Right lobe of liver (tissue), 6 donors: ENCODE results near the gene ZNF827. TPM values are rescaled to one million over a fixed set of nuclear protein-coding genes. Genes with fewer than 3 reads are reported as not detected.

ENCODE experiments used
- ATAC-seq, 4 donors: fragments of 200-7000 bp; cut with Tn5 transposase; one replicate each; pipeline ENCODE4 v1.9.1; 2020; ENCODE audit warnings: mild to moderate bottlenecking in 4 of 4, moderate library complexity in 4 of 4
- DNase-seq, 3 donors: peaks; one replicate each; pipeline ENCODE4 v3.0.0-alpha.2; 2020
- H3K27ac ChIP-seq, 3 donors: fragments of 200-600 bp; one replicate each; pipeline ENCODE4 v1.8.0; 2022
- H3K27me3 ChIP-seq, 2 donors: fragments of 200-600 bp; one replicate each; pipeline ENCODE4 v1.8.0; 2022
- H3K36me3 ChIP-seq, 4 donors: fragments of 200-600 bp; sonication (generic) in 1 of 4; one replicate each; pipeline versions ENCODE4 v1.5.1 to v1.8.0; 2017 to 2022; ENCODE audit warnings: control low read depth in 1 of 4
- H3K4me1 ChIP-seq, 4 donors: fragments of 200-600 bp; sonication (generic) in 1 of 4; one replicate each; pipeline versions ENCODE4 v1.5.1 to v1.8.0; 2017 to 2022; ENCODE audit warnings: control low read depth in 1 of 4
- H3K4me3 ChIP-seq, 3 donors: fragments of 200-600 bp; one replicate each; pipeline ENCODE4 v1.8.0; 2022
- H3K9me3 ChIP-seq, 4 donors: fragments of 200-600 bp; sonication (generic) in 1 of 4; one replicate each; pipeline versions ENCODE4 v1.5.1 to v1.8.0; 2017 to 2022; ENCODE audit warnings: control low read depth in 1 of 4
- POLR2A ChIP-seq: fragments of 450-650 bp; IDR thresholded peaks from one replicate; pipeline ENCODE4 v1.6.1; 2017; ENCODE audit warnings: antibody characterized with exemption, mild to moderate bottlenecking
- WGBS: methylation state at CpG from one replicate; pipeline ENCODE4 v1.1.6; 2018; ENCODE audit warnings: low coverage, low lambda C conversion rate; ENCODE audit not compliant: insufficient coverage; ENCODE audit errors: missing lambda C conversion rate; 5-methylcytosine and 5-hydroxymethylcytosine counted together
- intact Hi-C, 2 donors: fragments of 100-400 bp; cut with DNase I; formaldehyde crosslinking; loops; one replicate each; pipeline versions ENCODE4 v1.11.2 to v1.14.1; 2022
- total RNA-seq, 6 experiments: library from RNA; depleted of rRNA in 2 of 6; stranded (reverse); fragments of >200 nt in 2 of 6; fragmentation: NEBNext Ultra II Directional in 3 of 6; extraction: Animal tissue kit (Norgen Biotek cat#: 25700) in 3 of 6; gene quantifications; one replicate each; pipeline versions ENCODE4 v1.1.0 to v1.2.4, GENCODE V29; 2016 to 2023
- TF ChIP-seq, protein P1 (sequence below), 4 donors: fragments of 200-600 bp in 3 of 4; fragments of 450-650 bp in 1 of 4; IDR thresholded peaks; one replicate each; pipeline versions ENCODE4 v1.5.1 to v1.8.0; 2016 to 2022; ENCODE audit warnings: antibody characterized with exemption in 4 of 4, mild to moderate bottlenecking in 2 of 4
- donor health status: DM: no; HTN: yes; CAD: no.
- donor health status: DM: no; HTN: no; CAD: no.
- donor health status: DM: no; HTN: no; CAD: no.
- donor health status: DM: no; HTN: yes; CAD: no.
- donor health status: DM: no; HTN: yes; CAD: no.

ZNF827 gene
- total RNA-seq, 6 experiments from 2014 or later: 0.28 to 1.6 (median 0.68) TPM

GRCh38 chr4:145784036-145784435, 154.6 kb downstream of the ZNF827 start:
- TF ChIP-seq POLR2A: no peak
- TF ChIP-seq, protein P1, sequence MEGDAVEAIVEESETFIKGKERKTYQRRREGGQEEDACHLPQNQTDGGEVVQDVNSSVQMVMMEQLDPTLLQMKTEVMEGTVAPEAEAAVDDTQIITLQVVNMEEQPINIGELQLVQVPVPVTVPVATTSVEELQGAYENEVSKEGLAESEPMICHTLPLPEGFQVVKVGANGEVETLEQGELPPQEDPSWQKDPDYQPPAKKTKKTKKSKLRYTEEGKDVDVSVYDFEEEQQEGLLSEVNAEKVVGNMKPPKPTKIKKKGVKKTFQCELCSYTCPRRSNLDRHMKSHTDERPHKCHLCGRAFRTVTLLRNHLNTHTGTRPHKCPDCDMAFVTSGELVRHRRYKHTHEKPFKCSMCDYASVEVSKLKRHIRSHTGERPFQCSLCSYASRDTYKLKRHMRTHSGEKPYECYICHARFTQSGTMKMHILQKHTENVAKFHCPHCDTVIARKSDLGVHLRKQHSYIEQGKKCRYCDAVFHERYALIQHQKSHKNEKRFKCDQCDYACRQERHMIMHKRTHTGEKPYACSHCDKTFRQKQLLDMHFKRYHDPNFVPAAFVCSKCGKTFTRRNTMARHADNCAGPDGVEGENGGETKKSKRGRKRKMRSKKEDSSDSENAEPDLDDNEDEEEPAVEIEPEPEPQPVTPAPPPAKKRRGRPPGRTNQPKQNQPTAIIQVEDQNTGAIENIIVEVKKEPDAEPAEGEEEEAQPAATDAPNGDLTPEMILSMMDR (IDR thresholded peaks at IDR 0.05): no peak
- Histone ChIP-seq H3K4me1 (peaks cover 0 to 12% (median 4%) of the 10 kb centered on the region in 4 donors), H3K4me3 (no peak overlapping the region), H3K36me3 (no peaks in the 10 kb centered on the region), H3K9me3 (no peaks in the 10 kb centered on the region), H3K27ac (no peak overlapping the region), H3K27me3 (no peaks in the 10 kb centered on the region)
- no peak for ATAC-seq
- WGBS: 100% methylated on average over 1 of the region's 2 CpGs
- no peak for DNase-seq
- intact Hi-C loops: no loop called here

- TF ChIP-seq, protein P1 (IDR thresholded peaks at IDR 0.05): no peak
- TF ChIP-seq POLR2A: no peak
- DNase-seq: no peak
- Histone ChIP-seq H3K4me3 (no peak overlapping the region), H3K36me3 (no peaks in the 10 kb centered on the region), H3K27ac (no peak overlapping the region), H3K9me3 (no peaks in the 10 kb centered on the region), H3K27me3 (no peaks in the 10 kb centered on the region), H3K4me1 (peaks cover 0 to 12% (median 4%) of the 10 kb centered on the region in 4 donors)
- WGBS: 75% methylated on average over 5 of the region's 5 CpGs
- intact Hi-C loops: no loop called here
- ATAC-seq: no peak
These were observed 155.9 kb downstream of the ZNF827 start for GRCh38 chr4:145782756-145783155.

GRCh38 chr4:145781351-145781750, 157.3 kb downstream of the ZNF827 start:
- H3K9me3 ChIP-seq: no peaks in the 10 kb centered on the region
- no peaks in the 10 kb centered on the region for H3K36me3 ChIP-seq
- H3K4me3 ChIP-seq: no peak overlapping the region
- peaks cover 0 to 12% (median 4%) of the 10 kb centered on the region in 4 donors for H3K4me1 ChIP-seq
- DNase-seq: no peak
- H3K27ac ChIP-seq: no peak overlapping the region
- TF ChIP-seq, protein P1 (IDR thresholded peaks at IDR 0.05): no peak
- TF ChIP-seq POLR2A: no peak
- WGBS: 64% methylated on average over 2 of the region's 2 CpGs
- intact Hi-C loops: no loop called here
- ATAC-seq: no peak
- no peaks in the 10 kb centered on the region for H3K27me3 ChIP-seq

DNA sequence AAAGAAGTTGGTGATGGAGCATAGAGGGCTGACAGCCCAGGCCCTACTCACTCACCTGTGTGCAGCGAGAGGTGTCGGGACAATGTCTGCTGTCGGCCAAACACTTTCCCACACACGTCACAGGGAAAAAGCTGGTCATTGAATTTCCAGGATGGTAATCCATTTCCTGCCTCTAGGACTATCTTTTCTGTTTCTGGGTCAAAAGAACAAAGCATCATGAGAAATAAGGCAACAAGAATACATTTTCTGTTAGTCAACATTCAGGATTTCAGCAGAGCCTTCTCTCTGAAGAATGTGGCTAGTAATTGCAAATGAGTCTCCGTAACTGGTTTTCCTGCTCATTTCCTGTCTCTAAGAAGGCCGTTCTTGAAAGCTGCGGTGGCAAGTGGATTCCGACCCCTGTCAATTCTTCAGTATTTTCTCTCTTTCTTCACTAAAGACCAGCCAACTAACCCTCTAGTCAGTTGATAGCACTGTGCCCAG, 159.3 kb downstream of the ZNF827 start:
- 70% methylated on average over 6 of the region's 8 CpGs for WGBS
- H3K27me3 ChIP-seq: no peaks in the 10 kb centered on the region
- H3K27ac ChIP-seq: no peak overlapping the region
- no peak for TF ChIP-seq POLR2A
- TF ChIP-seq, protein P1 (IDR thresholded peaks at IDR 0.05): no peak
- H3K9me3 ChIP-seq: no peaks in the 10 kb centered on the region
- H3K36me3 ChIP-seq: no peaks in the 10 kb centered on the region
- no peak overlapping the region for H3K4me3 ChIP-seq
- intact Hi-C loops: no loop called here
- H3K4me1 ChIP-seq: no peaks in the 10 kb centered on the region
- no peak for DNase-seq
- ATAC-seq: no peak

GRCh38 chr4:145776208-145776607, 162.4 kb downstream of the ZNF827 start:
- no peaks in the 10 kb centered on the region for H3K9me3 ChIP-seq
- H3K4me1 ChIP-seq: no peaks in the 10 kb centered on the region
- H3K27me3 ChIP-seq: no peaks in the 10 kb centered on the region
- no peak overlapping the region for H3K4me3 ChIP-seq
- ATAC-seq: no peak
- WGBS: 91% methylated on average over 4 of the region's 4 CpGs
- DNase-seq: no peak
- H3K36me3 ChIP-seq: no peaks in the 10 kb centered on the region
- intact Hi-C loops: no loop called here
- no peak overlapping the region for H3K27ac ChIP-seq
- TF ChIP-seq, protein P1 (IDR thresholded peaks at IDR 0.05): no peak
- no peak for TF ChIP-seq POLR2A
